Progenitor cell of endocrine pancreas (in vitro differentiated cells): ENCODE measurements around the gene GABRE. TPM values are rescaled to one million over a fixed set of nuclear protein-coding genes. Genes with fewer than 3 reads are reported as not detected.

Experiments used
- DNase-seq: peaks from one replicate; pipeline ENCODE4 v3.0.0; 2021; ENCODE audit warnings: low spot score; ENCODE audit not compliant: unreplicated experiment
- H3K27ac Mint-ChIP-seq: 2 replicates; pipeline ENCODE4 v1.8.0; 2021; ENCODE audit warnings: mild to moderate bottlenecking, moderate library complexity, mixed read lengths
- H3K27me3 Mint-ChIP-seq: 2 replicates; pipeline ENCODE4 v1.8.0; 2021; ENCODE audit warnings: mixed read lengths
- H3K36me3 Mint-ChIP-seq: 2 replicates; pipeline ENCODE4 v1.8.0; 2022; ENCODE audit warnings: mixed read lengths; ENCODE audit not compliant: insufficient read depth
- H3K4me1 Mint-ChIP-seq: 2 replicates; pipeline ENCODE4 v1.8.0; 2021; ENCODE audit warnings: low read depth, mixed read lengths
- H3K4me3 Mint-ChIP-seq: 2 replicates; pipeline ENCODE4 v1.8.0; 2021; ENCODE audit warnings: low read depth, mild to moderate bottlenecking, moderate library complexity, mixed read lengths
- H3K9me3 Mint-ChIP-seq: 2 replicates; pipeline ENCODE4 v1.8.0; 2021; ENCODE audit warnings: low read depth, mixed read lengths
- total RNA-seq: library from RNA; stranded (reverse); gene quantifications from 2 replicates; pipeline ENCODE4 v1.2.1, GENCODE V29; 2021
- TF ChIP-seq, protein P1 (sequence below): fragments of 200-600 bp; sonication (generic); IDR thresholded peaks from one replicate; pipeline ENCODE4 v1.5.0; 2021; ENCODE audit warnings: antibody characterized with exemption, mild to moderate bottlenecking; ENCODE audit not compliant: unreplicated experiment

The GABRE gene
- total RNA-seq, 1 donor from 2014 or later, result 1.5 TPM

DNA sequence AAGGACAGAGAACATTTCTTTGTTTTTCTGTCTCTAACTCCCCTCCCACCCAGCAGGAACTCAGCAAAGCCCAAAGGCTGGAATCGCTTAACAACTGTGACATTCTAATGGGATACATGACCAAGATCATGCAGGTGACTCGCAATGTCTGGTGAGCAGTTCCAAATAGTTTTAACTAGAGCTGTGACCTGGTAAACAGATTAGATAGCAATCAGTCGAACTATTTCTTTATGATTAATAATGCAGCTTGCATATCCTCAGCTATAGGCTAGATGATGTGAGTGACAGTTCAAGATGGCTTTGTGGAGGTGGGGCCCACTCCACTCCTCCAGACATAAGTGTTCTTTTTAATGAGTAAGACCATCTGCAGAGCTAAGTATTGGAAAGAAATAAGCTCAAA, 20.0 kb upstream of the GABRE start:
- Mint-ChIP-seq H3K27me3 (no peaks in the 10 kb centered on the region), H3K9me3 (peaks cover 14% of the 10 kb centered on the region), H3K36me3 (no peaks in the 10 kb centered on the region), H3K27ac (no peak overlapping the region), H3K4me3 (no peak overlapping the region), H3K4me1 (no peaks in the 10 kb centered on the region)
- TF ChIP-seq, protein P1, sequence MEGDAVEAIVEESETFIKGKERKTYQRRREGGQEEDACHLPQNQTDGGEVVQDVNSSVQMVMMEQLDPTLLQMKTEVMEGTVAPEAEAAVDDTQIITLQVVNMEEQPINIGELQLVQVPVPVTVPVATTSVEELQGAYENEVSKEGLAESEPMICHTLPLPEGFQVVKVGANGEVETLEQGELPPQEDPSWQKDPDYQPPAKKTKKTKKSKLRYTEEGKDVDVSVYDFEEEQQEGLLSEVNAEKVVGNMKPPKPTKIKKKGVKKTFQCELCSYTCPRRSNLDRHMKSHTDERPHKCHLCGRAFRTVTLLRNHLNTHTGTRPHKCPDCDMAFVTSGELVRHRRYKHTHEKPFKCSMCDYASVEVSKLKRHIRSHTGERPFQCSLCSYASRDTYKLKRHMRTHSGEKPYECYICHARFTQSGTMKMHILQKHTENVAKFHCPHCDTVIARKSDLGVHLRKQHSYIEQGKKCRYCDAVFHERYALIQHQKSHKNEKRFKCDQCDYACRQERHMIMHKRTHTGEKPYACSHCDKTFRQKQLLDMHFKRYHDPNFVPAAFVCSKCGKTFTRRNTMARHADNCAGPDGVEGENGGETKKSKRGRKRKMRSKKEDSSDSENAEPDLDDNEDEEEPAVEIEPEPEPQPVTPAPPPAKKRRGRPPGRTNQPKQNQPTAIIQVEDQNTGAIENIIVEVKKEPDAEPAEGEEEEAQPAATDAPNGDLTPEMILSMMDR, result no peak
- DNase-seq, result no peak

DNA sequence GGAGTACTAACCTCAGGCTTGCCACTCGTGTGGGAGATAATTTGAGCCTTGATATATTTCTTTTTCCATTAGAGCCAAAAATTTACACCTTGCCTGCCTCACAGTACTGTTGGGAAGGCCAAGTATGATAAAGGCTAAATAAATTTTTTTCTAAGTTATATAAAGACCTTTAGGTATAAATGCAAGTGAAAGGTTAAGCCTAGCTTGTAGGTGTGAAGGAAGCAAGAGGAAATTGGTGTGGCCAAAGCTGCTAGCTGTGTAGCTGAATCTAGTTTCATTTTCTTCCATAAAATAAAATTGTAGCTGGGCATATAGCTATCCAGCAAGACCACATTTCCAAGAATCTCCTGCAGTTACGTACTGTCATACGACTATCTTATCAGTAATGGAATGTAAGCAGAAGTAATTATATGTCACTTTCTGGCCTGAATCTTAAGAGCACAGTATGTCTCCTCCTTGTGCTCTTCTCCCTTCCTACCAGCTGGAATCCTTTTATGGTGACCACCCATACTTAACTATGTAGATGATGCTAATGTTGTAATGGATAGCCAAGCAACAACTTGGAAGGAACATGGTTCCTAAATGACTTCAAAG, 14.3 kb upstream of the GABRE start:
- Mint-ChIP-seq H3K4me3 (no peak overlapping the region), H3K9me3 (peaks cover 28% of the 10 kb centered on the region), H3K27ac (no peak overlapping the region), H3K27me3 (peaks cover 4% of the 10 kb centered on the region), H3K4me1 (no peaks in the 10 kb centered on the region), H3K36me3 (peaks cover 2% of the 10 kb centered on the region)
- no peak for DNase-seq
- TF ChIP-seq, protein P1, result no peak

DNA sequence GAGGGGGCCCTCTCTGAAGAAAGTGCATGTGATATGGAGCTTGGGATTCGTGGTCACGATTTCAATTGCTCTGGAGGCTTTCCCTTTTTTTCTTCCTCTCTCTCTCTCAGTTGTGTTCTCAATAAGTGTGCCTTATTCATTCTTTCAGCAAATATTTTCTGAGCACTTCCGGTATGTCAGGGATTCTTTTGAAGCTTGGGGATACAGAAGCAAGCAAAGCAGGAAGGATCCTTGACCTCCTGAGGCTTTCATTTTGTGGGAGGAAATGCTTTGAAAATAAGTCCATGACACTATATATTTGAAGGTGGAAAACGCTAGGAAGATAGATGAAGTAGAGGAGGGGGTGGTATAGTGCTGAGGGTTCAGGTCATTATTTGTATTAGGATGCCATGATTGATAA, 12.6 kb upstream of the GABRE start:
- Mint-ChIP-seq H3K4me1 (no peaks in the 10 kb centered on the region), H3K4me3 (no peak overlapping the region), H3K27ac (no peak overlapping the region), H3K36me3 (peaks cover 2% of the 10 kb centered on the region), H3K27me3 (peaks cover 4% of the 10 kb centered on the region), H3K9me3 (peaks cover 25% of the 10 kb centered on the region)
- DNase-seq, result no peak
- TF ChIP-seq, protein P1, result no peak

DNA sequence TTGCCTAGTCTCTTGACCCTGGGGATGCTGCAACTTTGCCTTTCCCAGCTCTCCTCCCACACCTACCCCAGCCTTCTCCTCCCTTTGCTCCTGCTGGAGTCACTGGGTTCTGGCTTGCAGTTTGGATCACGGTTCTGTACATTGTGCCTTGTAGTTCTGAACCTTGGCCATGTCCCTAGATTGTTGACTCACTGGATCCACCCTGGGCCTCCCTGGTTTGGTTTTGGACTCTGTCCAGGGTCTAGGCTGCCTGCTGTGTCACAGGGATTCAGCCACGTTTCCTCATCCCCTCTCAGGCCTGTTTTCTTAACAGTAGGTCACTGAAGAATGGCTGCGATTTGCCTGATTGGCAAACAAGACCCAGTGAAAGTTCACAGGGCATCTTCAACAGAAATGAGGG, 11.5 kb upstream of the GABRE start:
- Mint-ChIP-seq H3K27me3 (peaks cover 4% of the 10 kb centered on the region), H3K4me1 (no peaks in the 10 kb centered on the region), H3K27ac (no peak overlapping the region), H3K9me3 (peaks cover 25% of the 10 kb centered on the region), H3K4me3 (no peak overlapping the region), H3K36me3 (peaks cover 2% of the 10 kb centered on the region)
- TF ChIP-seq, protein P1, result no peak
- DNase-seq, result no peak

DNA sequence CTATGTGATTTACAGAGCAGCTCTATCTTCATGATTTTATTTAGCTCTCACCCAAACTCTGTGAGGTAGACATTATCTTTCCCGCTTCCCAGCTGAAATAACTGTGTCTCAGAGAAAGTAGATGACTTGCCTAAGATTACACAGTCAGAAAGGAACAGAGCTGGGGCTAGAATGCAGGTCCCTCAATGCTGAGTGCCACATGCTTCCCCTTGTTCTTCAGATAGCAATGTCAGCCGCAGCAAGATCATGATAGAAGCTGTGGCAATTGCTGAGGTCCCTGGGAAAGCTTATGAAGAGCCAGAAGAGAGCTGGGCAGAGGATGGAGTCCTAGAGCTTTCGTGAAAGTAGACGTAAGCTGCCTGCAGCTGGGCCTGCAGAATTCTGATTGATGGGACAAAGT, 11.1 kb upstream of the GABRE start:
- H3K36me3 Mint-ChIP-seq, result peaks cover 2% of the 10 kb centered on the region
- H3K4me3 Mint-ChIP-seq, result no peak overlapping the region
- H3K9me3 Mint-ChIP-seq, result peaks cover 25% of the 10 kb centered on the region
- TF ChIP-seq, protein P1, result no peak
- DNase-seq, result no peak
- peaks cover 4% of the 10 kb centered on the region for H3K27me3 Mint-ChIP-seq
- no peaks in the 10 kb centered on the region for H3K4me1 Mint-ChIP-seq
- no peak overlapping the region for H3K27ac Mint-ChIP-seq
